Measurements from ENCODE around the gene KCNMA1. TPM values are rescaled to one million over a fixed set of nuclear protein-coding genes. Genes with fewer than 3 reads are reported as not detected.

Gene KCNMA1
- total RNA-seq, 4 donors from 2014 or later = 10.1 to 32.6 (median 20.1) TPM

DNA sequence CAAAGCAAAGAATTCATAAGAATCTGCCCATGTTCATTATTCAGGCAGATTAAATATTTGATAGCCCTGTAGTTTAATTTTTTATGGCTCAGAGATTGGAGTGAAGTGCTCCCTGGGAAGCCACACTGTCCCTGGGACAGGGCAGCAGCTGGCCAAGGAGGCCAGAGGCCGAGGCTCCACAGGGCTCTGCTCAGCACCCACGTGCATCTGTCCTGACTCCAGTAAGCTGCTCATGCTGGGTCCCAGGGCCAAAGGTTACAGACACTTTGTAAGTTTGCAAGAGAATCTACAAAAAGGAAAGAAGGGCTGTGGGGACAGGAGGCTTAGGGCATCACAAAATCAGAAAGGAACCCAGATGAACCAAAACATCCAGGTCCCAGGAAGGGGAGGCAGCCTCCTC is 155.5 kb downstream of the KCNMA1 start:
- TF ChIP-seq, protein P1, sequence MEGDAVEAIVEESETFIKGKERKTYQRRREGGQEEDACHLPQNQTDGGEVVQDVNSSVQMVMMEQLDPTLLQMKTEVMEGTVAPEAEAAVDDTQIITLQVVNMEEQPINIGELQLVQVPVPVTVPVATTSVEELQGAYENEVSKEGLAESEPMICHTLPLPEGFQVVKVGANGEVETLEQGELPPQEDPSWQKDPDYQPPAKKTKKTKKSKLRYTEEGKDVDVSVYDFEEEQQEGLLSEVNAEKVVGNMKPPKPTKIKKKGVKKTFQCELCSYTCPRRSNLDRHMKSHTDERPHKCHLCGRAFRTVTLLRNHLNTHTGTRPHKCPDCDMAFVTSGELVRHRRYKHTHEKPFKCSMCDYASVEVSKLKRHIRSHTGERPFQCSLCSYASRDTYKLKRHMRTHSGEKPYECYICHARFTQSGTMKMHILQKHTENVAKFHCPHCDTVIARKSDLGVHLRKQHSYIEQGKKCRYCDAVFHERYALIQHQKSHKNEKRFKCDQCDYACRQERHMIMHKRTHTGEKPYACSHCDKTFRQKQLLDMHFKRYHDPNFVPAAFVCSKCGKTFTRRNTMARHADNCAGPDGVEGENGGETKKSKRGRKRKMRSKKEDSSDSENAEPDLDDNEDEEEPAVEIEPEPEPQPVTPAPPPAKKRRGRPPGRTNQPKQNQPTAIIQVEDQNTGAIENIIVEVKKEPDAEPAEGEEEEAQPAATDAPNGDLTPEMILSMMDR (IDR thresholded peaks at IDR 0.05) = no peak
- ATAC-seq (ENCODE audit: low FRiP score) = no peak

DNA sequence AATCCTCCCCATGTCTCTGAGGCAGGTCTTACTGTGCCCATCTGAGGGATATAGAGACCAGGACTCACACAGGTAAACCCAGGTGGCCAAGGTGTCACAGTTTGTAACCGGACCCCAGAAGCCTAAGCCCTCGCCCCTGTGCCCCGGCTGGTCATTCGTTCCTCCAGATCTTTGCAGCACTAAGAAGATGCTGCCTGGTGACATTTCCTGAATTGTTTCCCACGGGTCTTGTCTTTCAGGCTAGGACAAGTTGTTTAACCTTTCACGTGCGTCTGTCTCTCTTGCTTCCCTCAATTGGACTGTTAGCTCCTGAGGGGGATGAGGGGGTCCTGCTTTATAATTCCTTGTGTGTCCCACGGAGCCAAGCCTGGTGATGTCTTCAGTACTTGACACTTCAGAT is 158.0 kb downstream of the KCNMA1 start:
- no peak for ATAC-seq (ENCODE audit: low FRiP score)

More for the DNA sequence above, 155.5 kb downstream of the KCNMA1 start:
- DNase-seq (ENCODE audit: low spot score) = no peak

DNA sequence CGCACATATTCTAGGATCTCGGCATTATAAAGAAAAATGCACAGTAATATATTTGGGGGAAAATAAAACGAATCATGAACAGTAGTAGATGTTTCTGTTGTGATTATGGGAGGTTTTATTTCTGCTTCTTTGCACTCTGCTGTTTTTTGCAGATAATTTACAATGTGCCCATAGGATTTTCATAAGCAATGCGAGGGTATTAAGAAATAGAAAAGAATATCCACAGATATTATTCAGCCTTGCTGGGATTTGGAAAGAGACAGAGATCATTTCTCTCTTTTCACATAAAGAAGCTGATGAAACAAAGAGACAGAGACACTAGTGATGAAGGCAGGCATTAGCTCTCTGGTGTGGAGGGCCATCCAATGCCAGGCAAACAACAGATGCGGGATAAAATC is 158.6 kb downstream of the KCNMA1 start:
- DNase-seq (ENCODE audit: low spot score) (no peak), ATAC-seq (ENCODE audit: low FRiP score) (no peak)
- TF ChIP-seq, protein P1 (IDR thresholded peaks at IDR 0.05) = no peak

More for the DNA sequence above, 158.0 kb downstream of the KCNMA1 start:
- no peak for DNase-seq (ENCODE audit: low spot score)
- TF ChIP-seq, protein P1 (IDR thresholded peaks at IDR 0.05) = no peak

DNA sequence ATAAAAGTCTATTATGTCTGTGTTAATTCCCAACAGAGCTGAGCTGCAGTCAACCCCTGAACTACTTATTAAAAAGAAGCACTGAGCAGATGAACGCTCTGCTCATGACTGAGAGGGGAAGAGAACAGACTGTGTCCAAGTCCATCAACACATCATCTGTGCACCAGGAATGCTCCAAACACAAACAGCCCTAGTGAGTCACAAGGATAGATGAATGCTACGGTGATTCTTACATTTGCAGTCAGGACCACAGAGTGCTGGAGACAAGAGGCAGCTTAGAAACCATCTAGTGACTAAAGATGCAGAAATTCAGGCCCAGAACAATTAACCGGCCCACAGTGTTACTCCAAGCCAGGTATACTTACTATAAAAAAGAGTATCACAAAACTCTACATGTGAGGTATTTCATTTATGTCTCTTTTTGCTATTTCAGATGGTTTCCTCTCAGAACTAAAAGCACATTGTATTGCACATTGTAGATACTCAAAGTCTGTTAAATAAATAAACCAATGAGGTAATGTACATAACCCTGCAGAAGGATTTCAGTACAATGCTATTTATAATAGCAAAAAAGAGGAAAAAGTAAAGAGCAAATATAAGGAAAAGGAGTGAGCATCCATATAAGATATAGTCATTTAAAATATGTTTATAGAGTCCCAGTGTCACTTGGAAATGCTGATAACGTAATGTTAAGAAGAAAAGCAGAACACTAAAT is 159.2 kb downstream of the KCNMA1 start:
- ATAC-seq (ENCODE audit: low FRiP score) = no peak

DNA sequence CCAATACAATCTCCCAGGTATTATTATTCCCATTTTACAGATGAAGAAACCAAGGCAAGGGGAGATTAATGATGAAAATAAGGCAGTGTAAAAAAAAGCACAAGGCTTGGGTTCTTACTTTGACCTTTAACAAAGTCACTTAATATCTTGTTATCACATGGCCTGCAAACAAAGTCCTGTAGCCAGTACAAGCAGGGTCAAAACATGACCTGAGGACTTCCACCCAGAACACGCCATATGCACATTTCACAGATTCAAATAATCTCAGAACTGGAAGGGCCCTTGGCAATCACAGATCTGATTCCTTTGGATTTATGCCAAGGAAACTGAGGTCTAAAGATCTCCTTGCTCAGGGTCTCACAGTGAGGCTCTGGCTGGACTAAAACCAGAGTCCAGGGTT is 162.1 kb downstream of the KCNMA1 start:
- no peak for DNase-seq (ENCODE audit: low spot score)
- TF ChIP-seq, protein P1 (IDR thresholded peaks at IDR 0.05) = no peak
- no peak for ATAC-seq (ENCODE audit: low FRiP score)

More for the DNA sequence above, 159.2 kb downstream of the KCNMA1 start:
- TF ChIP-seq, protein P1 (IDR thresholded peaks at IDR 0.05) = no peak
- DNase-seq (ENCODE audit: low spot score) = no peak

DNA sequence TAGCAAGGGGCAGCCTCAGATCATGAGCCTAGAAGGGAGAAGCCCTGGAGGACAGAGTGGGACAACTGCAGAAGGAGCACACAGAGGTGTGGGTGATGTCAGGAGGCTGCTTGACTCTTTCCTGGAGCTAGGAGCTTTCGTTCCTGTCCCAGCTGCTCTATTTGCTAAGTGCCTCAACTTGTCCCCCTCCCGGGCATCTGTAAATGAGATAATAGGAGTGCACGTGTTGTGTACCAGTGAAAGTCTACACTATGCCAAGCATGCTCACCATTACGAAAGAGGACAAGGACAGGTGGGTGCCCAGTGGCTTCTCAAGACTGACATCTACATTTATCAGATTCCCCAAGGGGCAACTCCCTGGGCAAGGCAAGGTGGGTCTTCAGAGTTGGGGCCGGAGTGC is 162.7 kb downstream of the KCNMA1 start:
- TF ChIP-seq, protein P1 (IDR thresholded peaks at IDR 0.05) = no peak
- DNase-seq (ENCODE audit: low spot score) (no peak), ATAC-seq (ENCODE audit: low FRiP score) (no peak)

DNA sequence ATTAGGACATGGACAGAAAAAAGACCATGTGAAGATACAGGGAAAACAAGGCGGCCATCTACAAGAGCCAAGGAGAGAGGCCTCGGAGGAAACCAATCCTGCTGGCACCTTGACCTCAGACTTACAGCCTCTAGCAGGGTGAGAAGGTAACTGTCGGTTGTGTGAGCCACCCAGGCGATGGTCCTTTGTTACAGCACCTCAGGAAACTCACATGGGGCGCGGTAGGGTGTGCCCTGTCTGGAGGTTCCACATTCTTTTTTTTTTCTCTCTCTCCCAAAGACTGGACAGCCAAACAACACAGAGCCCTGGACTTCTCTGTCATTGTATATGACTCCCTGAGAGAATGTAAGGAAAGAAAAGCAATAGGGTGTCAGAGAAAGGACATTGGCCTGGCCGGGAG is 163.2 kb downstream of the KCNMA1 start:
- DNase-seq (ENCODE audit: low spot score) = no peak
- ATAC-seq (ENCODE audit: low FRiP score) = no peak
- TF ChIP-seq, protein P1 (IDR thresholded peaks at IDR 0.05) = no peak
